ENCODE data around the gene RAB30.

Gene RAB30

DNA sequence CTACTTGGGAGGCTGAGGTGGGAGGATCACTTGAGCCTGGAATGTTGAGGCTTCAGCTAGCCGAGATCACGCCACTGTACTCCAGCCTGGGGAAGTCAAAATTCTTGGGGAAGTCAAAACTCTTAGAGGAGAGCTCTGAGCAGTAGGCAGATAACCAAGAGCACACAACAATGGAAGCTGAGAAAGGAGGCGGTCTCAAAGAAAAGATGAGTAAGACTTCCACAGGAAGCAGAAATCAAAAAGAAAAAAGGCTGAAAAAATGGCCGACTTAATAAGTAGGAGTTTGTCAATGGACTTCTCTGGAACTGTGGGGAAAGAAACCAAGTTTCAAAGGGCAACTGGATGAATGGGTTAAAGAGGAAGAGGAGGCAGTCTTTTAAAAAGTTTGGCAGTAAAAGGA, 32.1 kb downstream of the RAB30 start:
- no peak for DNase-seq (ENCODE audit: low read depth)

DNA sequence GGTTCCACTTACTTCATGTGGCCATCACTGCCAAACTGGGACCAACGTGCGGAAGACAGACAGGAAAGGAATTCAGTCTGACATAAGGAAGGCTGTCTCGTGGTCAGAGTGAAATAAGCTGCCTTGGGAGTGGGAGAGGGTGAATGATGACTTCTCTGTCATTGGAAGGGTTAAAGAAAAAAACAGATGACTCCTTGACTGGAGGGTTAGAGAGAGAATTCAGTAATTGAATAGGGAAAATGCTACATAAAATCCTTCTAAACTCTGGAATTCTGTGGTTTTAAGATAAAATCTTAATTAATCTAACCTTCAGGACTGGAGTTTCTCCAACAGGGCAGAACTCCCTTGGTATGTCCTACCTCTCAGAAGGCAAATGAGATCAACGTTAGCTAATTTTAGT, 33.8 kb downstream of the RAB30 start:
- DNase-seq (ENCODE audit: low read depth) = no peak

DNA sequence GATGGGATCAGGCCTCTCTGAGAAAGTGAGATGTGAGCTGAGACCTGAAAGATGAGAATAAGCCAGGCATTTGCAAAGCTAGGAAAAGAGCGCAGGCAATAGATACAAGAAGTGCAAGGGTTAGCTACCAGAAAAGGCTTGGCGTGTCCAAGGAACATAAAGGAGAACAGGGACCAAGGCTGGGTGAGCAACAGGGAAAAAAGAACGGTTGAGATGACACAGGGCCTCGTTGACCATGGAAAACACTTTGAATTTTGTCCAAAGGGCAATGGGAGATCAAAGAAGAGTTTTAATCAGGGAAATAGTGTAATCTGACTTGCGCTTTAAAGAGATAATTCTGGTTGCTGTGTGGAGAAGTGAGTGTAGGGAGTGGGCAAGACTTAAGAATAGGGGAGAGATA, 35.0 kb downstream of the RAB30 start:
- DNase-seq (ENCODE audit: low read depth) = no peak

- no peak for DNase-seq (ENCODE audit: low read depth)
These were observed 36.4 kb downstream of the RAB30 start for GRCh38 chr11:83035070-83035854.

DNA sequence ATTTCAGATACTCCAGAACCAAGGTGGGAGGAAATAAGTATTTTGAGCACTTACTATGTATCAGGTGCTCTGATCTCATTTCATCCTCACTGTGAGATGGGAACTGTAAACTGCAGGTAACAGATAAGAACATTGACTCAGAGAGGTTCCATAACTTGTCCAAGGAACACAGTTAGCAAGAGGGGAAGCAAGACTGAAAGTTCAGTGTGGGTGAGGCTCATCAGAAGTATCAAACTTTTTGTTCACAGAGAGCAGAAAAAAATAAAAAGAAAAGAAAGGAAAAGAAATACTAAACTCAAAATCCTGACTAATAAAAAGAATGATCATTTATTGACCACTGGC, 37.1 kb downstream of the RAB30 start:
- DNase-seq (ENCODE audit: low read depth) = no peak

GRCh38 chr11:83033972-83034672, 37.6 kb downstream of the RAB30 start:
- no peak for DNase-seq (ENCODE audit: low read depth)

- no peak for DNase-seq (ENCODE audit: low read depth)
These were observed 38.3 kb downstream of the RAB30 start for GRCh38 chr11:83033371-83033770.

DNA sequence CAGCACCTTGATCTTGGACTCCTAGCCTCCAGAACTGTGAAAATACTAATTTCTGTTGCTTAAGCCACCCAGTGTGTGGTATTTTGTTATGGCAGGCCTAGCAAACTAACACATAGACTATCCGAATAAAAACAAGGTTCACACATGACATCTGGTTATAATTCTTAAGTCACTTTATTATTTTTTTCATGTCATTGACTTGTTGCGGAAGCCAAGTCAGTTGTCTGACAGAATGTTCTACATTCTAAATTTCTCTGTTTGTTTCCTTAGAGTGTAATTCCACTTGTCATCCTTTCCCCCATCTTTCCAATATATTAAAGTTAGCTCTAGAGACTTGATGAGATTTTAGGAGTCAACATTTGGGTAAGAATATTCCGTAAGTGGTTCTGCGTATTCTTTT, 40.6 kb downstream of the RAB30 start:
- DNase-seq (ENCODE audit: low read depth) = no peak

DNA sequence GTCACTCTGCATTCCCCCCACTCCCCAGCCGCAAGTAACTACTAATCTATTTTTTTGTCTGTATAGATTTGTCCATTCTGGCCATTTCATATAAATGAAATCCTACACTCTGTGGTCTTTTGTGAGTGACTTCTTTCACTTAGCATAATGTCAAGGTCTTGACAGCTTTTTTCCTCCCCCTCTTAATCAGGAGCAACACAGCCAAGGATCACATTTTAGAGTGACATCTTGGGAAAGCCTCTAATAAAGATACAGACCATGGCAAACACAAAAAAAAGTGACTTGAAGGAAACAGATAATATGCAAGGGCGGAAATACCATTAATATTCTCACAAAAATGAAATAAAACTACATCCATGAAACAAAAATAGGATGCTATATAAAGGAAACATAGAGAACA, 43.9 kb downstream of the RAB30 start:
- no peak for DNase-seq (ENCODE audit: low read depth)

DNA sequence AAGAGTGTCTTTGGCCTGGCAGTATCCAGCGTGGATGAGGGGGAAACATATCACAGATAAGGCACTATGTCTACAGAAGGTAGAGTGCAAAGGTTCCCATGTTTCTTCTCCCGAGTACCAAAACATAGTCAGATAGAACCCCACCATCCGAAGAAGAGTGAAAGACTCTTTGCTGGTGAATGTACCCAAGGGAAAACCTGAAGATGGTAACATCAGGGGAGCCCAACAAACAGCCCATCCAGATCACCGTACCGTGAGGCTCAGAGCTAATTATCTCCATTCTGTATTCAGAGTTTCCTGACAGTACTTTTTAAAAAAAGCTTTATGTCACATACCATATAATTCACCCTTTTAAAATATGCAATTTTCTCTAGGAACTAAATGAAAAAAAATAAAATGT, 44.4 kb downstream of the RAB30 start:
- DNase-seq (ENCODE audit: low read depth) = no peak

DNA sequence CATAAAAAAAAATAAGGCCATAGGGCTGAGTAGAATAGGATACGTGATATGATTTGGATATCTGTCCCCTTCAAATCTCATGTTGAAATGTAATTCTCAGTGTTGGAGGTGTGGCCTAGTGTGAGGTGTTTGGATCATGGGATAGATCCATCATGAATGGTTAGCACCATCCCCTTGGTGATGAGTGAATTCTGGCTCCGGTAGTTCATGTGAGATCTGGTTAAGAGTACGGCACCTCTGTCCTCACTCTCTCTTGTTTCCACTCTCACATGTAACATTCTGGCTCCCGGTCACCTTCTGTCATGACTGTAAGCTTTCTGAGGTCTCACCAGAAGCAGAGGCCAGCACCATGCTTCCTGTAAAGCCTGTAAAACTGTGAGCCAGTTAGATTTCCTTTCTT, 45.5 kb downstream of the RAB30 start:
- no peak for DNase-seq (ENCODE audit: low read depth)

GRCh38 chr11:83025267-83025704, 46.4 kb downstream of the RAB30 start:
- DNase-seq (ENCODE audit: low read depth) = no peak

- no peak for DNase-seq (ENCODE audit: low read depth)
These were observed 47.3 kb downstream of the RAB30 start for GRCh38 chr11:83024270-83024854.

GRCh38 chr11:83023410-83023809, 48.3 kb downstream of the RAB30 start:
- DNase-seq (ENCODE audit: low read depth) = no peak

- no peak for DNase-seq (ENCODE audit: low read depth)
These were observed 49.9 kb downstream of the RAB30 start for GRCh38 chr11:83021780-83022125.

- DNase-seq (ENCODE audit: low read depth) = no peak
These were observed 50.5 kb downstream of the RAB30 start for GRCh38 chr11:83020942-83021779.

DNA sequence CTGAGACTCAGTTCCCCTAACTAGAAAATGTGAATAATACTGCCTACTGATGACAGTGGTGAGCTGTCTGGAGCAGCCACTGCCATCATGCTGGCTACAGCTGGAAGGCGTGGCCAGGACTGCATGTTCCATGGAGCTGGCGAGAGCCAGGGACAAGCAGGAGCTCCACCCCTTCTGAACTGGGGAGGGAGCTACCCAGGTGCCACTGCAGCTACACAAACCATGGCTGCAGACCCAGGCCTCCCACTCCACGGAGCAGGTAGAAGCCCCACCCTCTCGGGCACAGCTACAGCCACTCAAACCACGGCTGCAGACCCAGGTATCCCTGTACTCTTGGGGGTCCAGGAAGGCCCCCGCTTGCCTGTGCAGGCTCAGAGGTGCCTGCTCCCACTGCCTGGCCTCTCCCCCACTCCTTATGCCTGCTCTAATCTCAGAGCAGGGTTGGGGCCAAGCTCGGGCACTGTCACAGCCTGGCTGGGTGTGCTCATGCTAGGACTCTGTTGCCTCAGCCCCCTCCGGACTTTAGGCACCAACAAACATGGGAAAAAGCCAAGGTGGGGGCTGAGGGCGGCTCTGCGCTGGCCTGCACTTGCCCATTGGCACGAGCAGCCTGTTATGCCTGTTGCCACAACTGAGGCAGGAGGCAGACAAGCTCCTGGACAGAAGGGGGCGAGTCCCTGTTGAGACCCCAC, 51.7 kb downstream of the RAB30 start:
- no peak for DNase-seq (ENCODE audit: low read depth)

GRCh38 chr11:83014951-83015350, 56.7 kb downstream of the RAB30 start:
- no peak for DNase-seq (ENCODE audit: low read depth)

- DNase-seq (ENCODE audit: low read depth) = no peak
These were observed 59.3 kb downstream of the RAB30 start for GRCh38 chr11:83012168-83013067.

DNA sequence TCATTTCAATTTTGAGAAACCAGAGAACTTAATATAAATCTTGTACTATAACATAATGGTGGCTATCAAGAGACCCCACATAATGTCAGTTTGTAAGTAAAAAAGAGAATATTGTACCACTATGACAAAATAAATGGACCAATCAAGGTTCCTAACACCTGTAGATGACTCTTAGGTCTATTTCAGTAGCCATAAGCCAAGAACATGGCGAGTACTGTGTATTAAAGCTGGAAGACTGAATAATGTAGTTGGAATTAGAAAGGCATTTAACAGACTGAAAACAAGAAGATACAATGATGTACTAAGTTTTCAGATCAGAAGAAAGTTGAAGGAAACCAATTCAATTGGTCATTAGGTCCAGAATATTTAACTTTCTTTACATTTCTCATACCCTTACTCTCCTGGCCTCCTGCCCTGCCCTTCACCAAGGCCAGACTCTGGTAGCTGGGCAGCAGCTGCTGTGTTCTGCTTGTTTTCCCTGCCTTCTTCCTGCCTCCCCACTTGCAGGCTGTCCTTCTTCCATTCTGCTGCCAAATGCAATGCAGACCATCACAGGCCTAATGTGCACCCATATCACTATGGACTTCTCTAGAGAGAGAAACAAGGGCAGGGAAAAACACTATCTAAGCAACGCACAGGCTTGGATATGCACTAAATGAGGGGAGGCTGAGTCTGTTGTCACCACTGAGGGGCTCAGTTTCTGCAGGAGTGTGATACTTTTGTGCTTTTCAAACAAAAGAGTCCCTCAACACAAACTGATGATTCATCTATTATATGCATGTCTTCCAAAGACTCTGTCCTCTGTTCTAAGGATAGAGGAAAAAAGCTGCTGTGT, 60.1 kb downstream of the RAB30 start:
- no peak for DNase-seq (ENCODE audit: low read depth)

Data from activated T-cell treated with anti-CD3 and anti-CD28 coated beads for 24 hours (primary cell).